Mucosa of gallbladder (tissue), 1 donor: Measurements from ENCODE around the gene EPAS1. TPM values are rescaled to one million over a fixed set of nuclear protein-coding genes. Genes with fewer than 3 reads are reported as not detected.

Experiments
- DNase-seq: peaks from one replicate; pipeline ENCODE4 v3.0.0-alpha.2; 2020; ENCODE audit warnings: low spot score
- total RNA-seq: library from RNA; stranded (reverse); gene quantifications from one replicate; pipeline ENCODE4 v1.2.1, GENCODE V29; 2021
- donor health status: DM: no; HTN: no; CAD: no.

EPAS1 gene
- total RNA-seq, 1 donor from 2014 or later = 221 TPM

GRCh38 chr2:46364797-46365457 lies 67.7 kb downstream of the EPAS1 start:
- peak; percentile 46 for DNase-seq

GRCh38 chr2:46365913-46366667 lies 68.9 kb downstream of the EPAS1 start:
- no peak for DNase-seq

- DNase-seq = no peak
These were observed 69.5 kb downstream of the EPAS1 start for GRCh38 chr2:46366668-46367052.

GRCh38 chr2:46367286-46367685 lies 70.1 kb downstream of the EPAS1 start:
- DNase-seq = no peak

GRCh38 chr2:46368401-46368800 lies 71.2 kb downstream of the EPAS1 start:
- DNase-seq = no peak

GRCh38 chr2:46369783-46370182 lies 72.6 kb downstream of the EPAS1 start:
- DNase-seq = no peak

GRCh38 chr2:46371854-46372253 lies 74.6 kb downstream of the EPAS1 start:
- DNase-seq = no peak

GRCh38 chr2:46372475-46372874 lies 75.3 kb downstream of the EPAS1 start:
- no peak for DNase-seq

- no peak for DNase-seq
These were observed 76.0 kb downstream of the EPAS1 start for GRCh38 chr2:46373238-46373637.

GRCh38 chr2:46375566-46376125 lies 78.4 kb downstream of the EPAS1 start:
- no peak for DNase-seq

GRCh38 chr2:46376586-46376985 lies 79.4 kb downstream of the EPAS1 start:
- no peak for DNase-seq

- DNase-seq = peak; percentile 37
These were observed 79.9 kb downstream of the EPAS1 start for GRCh38 chr2:46377101-46377581.

GRCh38 chr2:46377666-46378560 lies 80.7 kb downstream of the EPAS1 start:
- no peak for DNase-seq

- no peak for DNase-seq
These were observed 81.4 kb downstream of the EPAS1 start for GRCh38 chr2:46378616-46379015.

- DNase-seq = no peak
These were observed 82.2 kb downstream of the EPAS1 start for GRCh38 chr2:46379213-46380037.

- no peak for DNase-seq
These were observed 83.1 kb downstream of the EPAS1 start for GRCh38 chr2:46380038-46380940.

- no peak for DNase-seq
These were observed 84.1 kb downstream of the EPAS1 start for GRCh38 chr2:46381263-46381849.

- DNase-seq = no peak
These were observed 84.7 kb downstream of the EPAS1 start for GRCh38 chr2:46381871-46382270.

GRCh38 chr2:46382331-46383112 lies 85.3 kb downstream of the EPAS1 start:
- DNase-seq = no peak
